Endodermal cell (in vitro differentiated cells): ENCODE data around the gene COP1. TPM values are rescaled to one million over a fixed set of nuclear protein-coding genes. Genes with fewer than 3 reads are reported as not detected.

Experiments used
- DNase-seq: peaks from one replicate; pipeline ENCODE4 v3.0.0-alpha.2; 2017
- H3K27ac ChIP-seq: 2 replicates; pipeline ENCODE4 v1.5.1; 2013; ENCODE audit warnings: mild to moderate bottlenecking, low read depth, low read length, moderate library complexity
- H3K27me3 ChIP-seq: 2 replicates; pipeline ENCODE4 v1.6.1; 2013; ENCODE audit warnings: mild to moderate bottlenecking, low read length, moderate library complexity; ENCODE audit not compliant: insufficient read depth, control insufficient read depth, poor library complexity, severe bottlenecking
- H3K36me3 ChIP-seq: 2 replicates; pipeline ENCODE4 v1.7.0; 2013; ENCODE audit warnings: mild to moderate bottlenecking, low read length, moderate library complexity; ENCODE audit not compliant: control insufficient read depth, insufficient read depth
- H3K4me1 ChIP-seq: one replicate; pipeline ENCODE4 v1.7.0; 2013; ENCODE audit warnings: low read length; ENCODE audit not compliant: control insufficient read depth, insufficient read depth
- H3K4me3 ChIP-seq: 2 replicates; pipeline ENCODE4 v1.5.1; 2013; ENCODE audit warnings: mild to moderate bottlenecking, low read length, moderate library complexity
- H3K9ac ChIP-seq: 2 replicates; pipeline ENCODE4 v1.6.1; 2013; ENCODE audit warnings: mild to moderate bottlenecking, low read length, moderate library complexity; ENCODE audit not compliant: poor library complexity, severe bottlenecking; ENCODE audit errors: extremely low read depth
- H3K9me3 ChIP-seq: 2 replicates; pipeline ENCODE4 v1.6.1; 2013; ENCODE audit warnings: mild to moderate bottlenecking, low read length, moderate library complexity; ENCODE audit not compliant: control insufficient read depth
- H3K27ac Mint-ChIP-seq: 2 replicates; pipeline ENCODE4 v1.8.0; 2020; ENCODE audit warnings: mixed read lengths
- H3K27me3 Mint-ChIP-seq: 2 replicates; pipeline ENCODE4 v1.8.0; 2021; ENCODE audit warnings: mild to moderate bottlenecking, mixed read lengths; ENCODE audit not compliant: insufficient read depth
- H3K36me3 Mint-ChIP-seq: 2 replicates; pipeline ENCODE4 v1.8.0; 2020; ENCODE audit warnings: low read depth, mixed read lengths
- H3K4me1 Mint-ChIP-seq: 2 replicates; pipeline ENCODE4 v1.8.0; 2020; ENCODE audit warnings: mixed read lengths
- H3K4me3 Mint-ChIP-seq: 2 replicates; pipeline ENCODE4 v1.8.0; 2020; ENCODE audit warnings: mild to moderate bottlenecking, moderate library complexity, mixed read lengths
- H3K9me3 Mint-ChIP-seq: 2 replicates; pipeline ENCODE4 v1.8.0; 2020; ENCODE audit warnings: mild to moderate bottlenecking, mixed read lengths
- WGBS, 2 experiments: methylation state at CpG; one replicate each; pipeline versions ENCODE4 v1.1.5 to v1.1.7; 2013; ENCODE audit warnings: missing lambda C conversion rate in 2 of 2, mixed read lengths in 1 of 2; ENCODE audit not compliant: insufficient coverage in 1 of 2, insufficient read length in 1 of 2; 5-methylcytosine and 5-hydroxymethylcytosine counted together
- total RNA-seq, 2 donors: library from RNA; stranded (reverse); fragmentation: NEBNext Ultra II Directional in 1 of 2; extraction: Animal tissue kit (Norgen Biotek cat#: 25700) in 1 of 2; gene quantifications; 2 replicates in 1 of 2; 3 replicates in 1 of 2; pipeline ENCODE4 v1.2.1, GENCODE V29; 2021
- TF ChIP-seq, protein P1 (sequence below): fragments of 200-600 bp; sonication (generic); conservative IDR thresholded peaks from 2 replicates; pipeline ENCODE4 v1.5.0; 2021; ENCODE audit warnings: antibody characterized with exemption, mild to moderate bottlenecking

Gene COP1
- total RNA-seq, 2 donors from 2014 or later, result 70.1 to 70.6 TPM

GRCh38 chr1:176195547-176195946 is 11.5 kb downstream of the COP1 start:
- no peaks in the 10 kb centered on the region for H3K27me3 Mint-ChIP-seq

DNA sequence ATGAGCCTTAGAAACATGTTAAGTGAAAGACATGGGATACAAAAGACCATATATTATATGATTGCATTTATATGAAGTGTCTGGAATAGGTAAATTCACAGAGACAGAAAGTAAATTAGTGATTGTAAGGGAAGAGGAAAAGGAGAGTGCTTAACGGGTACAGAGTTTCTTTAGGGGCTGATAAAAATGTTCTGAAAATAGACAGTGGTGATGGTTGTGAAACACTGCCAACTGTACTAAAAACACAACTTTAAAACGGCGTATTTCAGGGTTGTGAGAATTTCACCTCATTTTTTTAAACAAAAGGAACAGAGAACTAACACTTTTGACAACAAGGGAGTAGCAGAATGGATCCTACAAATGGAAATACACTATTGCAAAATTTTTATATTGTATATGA is 13.4 kb downstream of the COP1 start:
- H3K36me3 ChIP-seq, result no peaks in the 10 kb centered on the region
- WGBS, 2 experiments, result 87 to 98% methylated on average over 3 of the region's 3 CpGs
- H3K36me3 Mint-ChIP-seq, result peaks cover 6% of the 10 kb centered on the region
- no peaks in the 10 kb centered on the region for H3K9me3 ChIP-seq
- DNase-seq, result no peak
- no peak overlapping the region for H3K27ac ChIP-seq
- H3K4me1 ChIP-seq, result no peaks in the 10 kb centered on the region
- peaks cover 22% of the 10 kb centered on the region for H3K4me1 Mint-ChIP-seq
- TF ChIP-seq, protein P1, sequence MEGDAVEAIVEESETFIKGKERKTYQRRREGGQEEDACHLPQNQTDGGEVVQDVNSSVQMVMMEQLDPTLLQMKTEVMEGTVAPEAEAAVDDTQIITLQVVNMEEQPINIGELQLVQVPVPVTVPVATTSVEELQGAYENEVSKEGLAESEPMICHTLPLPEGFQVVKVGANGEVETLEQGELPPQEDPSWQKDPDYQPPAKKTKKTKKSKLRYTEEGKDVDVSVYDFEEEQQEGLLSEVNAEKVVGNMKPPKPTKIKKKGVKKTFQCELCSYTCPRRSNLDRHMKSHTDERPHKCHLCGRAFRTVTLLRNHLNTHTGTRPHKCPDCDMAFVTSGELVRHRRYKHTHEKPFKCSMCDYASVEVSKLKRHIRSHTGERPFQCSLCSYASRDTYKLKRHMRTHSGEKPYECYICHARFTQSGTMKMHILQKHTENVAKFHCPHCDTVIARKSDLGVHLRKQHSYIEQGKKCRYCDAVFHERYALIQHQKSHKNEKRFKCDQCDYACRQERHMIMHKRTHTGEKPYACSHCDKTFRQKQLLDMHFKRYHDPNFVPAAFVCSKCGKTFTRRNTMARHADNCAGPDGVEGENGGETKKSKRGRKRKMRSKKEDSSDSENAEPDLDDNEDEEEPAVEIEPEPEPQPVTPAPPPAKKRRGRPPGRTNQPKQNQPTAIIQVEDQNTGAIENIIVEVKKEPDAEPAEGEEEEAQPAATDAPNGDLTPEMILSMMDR, result no peak
- no peak overlapping the region for H3K4me3 Mint-ChIP-seq
- H3K27ac Mint-ChIP-seq, result no peak overlapping the region
- H3K4me3 ChIP-seq, result no peak overlapping the region
- no peak overlapping the region for H3K9ac ChIP-seq
- no peaks in the 10 kb centered on the region for H3K27me3 ChIP-seq
- H3K9me3 Mint-ChIP-seq, result no peaks in the 10 kb centered on the region
- no peaks in the 10 kb centered on the region for H3K27me3 Mint-ChIP-seq

More at GRCh38 chr1:176195547-176195946, 11.5 kb downstream of the COP1 start:
- peaks cover 7% of the 10 kb centered on the region for H3K36me3 Mint-ChIP-seq
- H3K27me3 ChIP-seq, result no peaks in the 10 kb centered on the region
- 91 to 100% methylated on average over 2 to 7 of the region's 7 CpGs for WGBS, 2 experiments
- no peaks in the 10 kb centered on the region for H3K4me1 ChIP-seq
- no peak overlapping the region for H3K27ac Mint-ChIP-seq
- no peaks in the 10 kb centered on the region for H3K9me3 Mint-ChIP-seq
- no peak overlapping the region for H3K27ac ChIP-seq
- H3K9me3 ChIP-seq, result no peaks in the 10 kb centered on the region
- no peak for DNase-seq
- no peaks in the 10 kb centered on the region for H3K36me3 ChIP-seq
- TF ChIP-seq, protein P1, result no peak
- no peak overlapping the region for H3K4me3 ChIP-seq
- H3K9ac ChIP-seq, result no peak overlapping the region
- H3K4me3 Mint-ChIP-seq, result no peak overlapping the region
- H3K4me1 Mint-ChIP-seq, result peaks cover 21% of the 10 kb centered on the region

DNA sequence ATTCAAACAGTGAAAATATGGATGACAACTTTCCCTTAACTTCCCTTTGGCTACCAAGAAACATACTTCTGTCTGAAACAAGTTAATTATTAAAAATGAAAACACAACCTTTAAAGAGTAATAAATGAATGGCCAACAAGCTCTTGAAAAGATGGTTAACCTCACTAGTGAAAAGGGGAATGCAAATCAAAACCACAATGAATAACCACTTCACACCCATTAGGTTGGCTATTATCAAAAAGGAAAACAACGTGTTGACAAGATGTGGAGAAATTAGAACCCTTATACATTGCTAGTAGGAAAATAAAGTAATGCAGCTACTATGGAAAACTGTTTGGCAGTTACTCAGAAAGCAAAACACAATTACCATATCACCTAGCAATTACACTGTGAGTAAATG is 14.1 kb downstream of the COP1 start:
- H3K9me3 ChIP-seq, result no peaks in the 10 kb centered on the region
- H3K4me1 Mint-ChIP-seq, result peaks cover 27% of the 10 kb centered on the region
- 100% methylated on average over 1 of the region's 1 CpG; no CpG with 5 or more reads in 1 of the 2 experiments for WGBS, 2 experiments

More for the DNA sequence above, 14.1 kb downstream of the COP1 start:
- Mint-ChIP-seq H3K4me3 (no peak overlapping the region), H3K36me3 (peaks cover 5% of the 10 kb centered on the region), H3K9me3 (no peaks in the 10 kb centered on the region), H3K27ac (no peak overlapping the region), H3K27me3 (no peaks in the 10 kb centered on the region)
- Histone ChIP-seq H3K4me1 (no peaks in the 10 kb centered on the region), H3K9ac (no peak overlapping the region), H3K27me3 (no peaks in the 10 kb centered on the region), H3K4me3 (no peak overlapping the region), H3K36me3 (no peaks in the 10 kb centered on the region), H3K27ac (no peak overlapping the region)
- DNase-seq, result no peak
- TF ChIP-seq, protein P1, result no peak
